CD4-positive, alpha-beta T cell (primary cell): ENCODE measurements around the gene PTMS. TPM values are rescaled to one million over a fixed set of nuclear protein-coding genes. Genes with fewer than 3 reads are reported as not detected.

Experiments
- ATAC-seq: fragments of 200-7000 bp; cut with Tn5 transposase; one replicate; pipeline ENCODE4 v1.10.0; 2022; ENCODE audit warnings: mild to moderate bottlenecking; ENCODE audit not compliant: poor library complexity
- CTCF ChIA-PET: fragments of 350-600 bp; sonication (Branson Sonifier 250); formaldehyde crosslinking; loops from one replicate; lab custom pipeline; 2021; ENCODE audit warnings: antibody characterized with exemption, inconsistent platforms; lab: Charles Lee
- POLR2A ChIA-PET: fragments of 350-600 bp; sonication (Branson Sonifier 250); formaldehyde crosslinking; loops from one replicate; lab custom pipeline; 2021; ENCODE audit warnings: antibody characterized with exemption, inconsistent platforms; lab: Charles Lee
- DNase-seq, 14 experiments: peaks; one replicate each; pipeline ENCODE4 v3.0.0-alpha.2; 2013 to 2020; ENCODE audit warnings: mixed read lengths in 2 of 14
- H3K27ac ChIP-seq, 2 donors: one replicate each; pipeline versions ENCODE4 v1.5.1 to v1.7.0; 2013; ENCODE audit warnings: low read length in 2 of 2, low read depth in 1 of 2, mild to moderate bottlenecking in 1 of 2
- H3K27me3 ChIP-seq, 2 experiments: 1 replicate in 1 of 2; 2 replicates in 1 of 2; pipeline versions ENCODE4 v1.6.1 to v1.7.0; 2013; ENCODE audit warnings: low read length in 2 of 2, control low read depth in 1 of 2, mild to moderate bottlenecking in 1 of 2, moderate library complexity in 1 of 2; ENCODE audit not compliant: insufficient read depth in 2 of 2, control insufficient read depth in 1 of 2
- H3K36me3 ChIP-seq: one replicate; pipeline ENCODE4 v1.6.1; 2013; ENCODE audit warnings: low read length, control low read depth; ENCODE audit not compliant: insufficient read depth
- H3K4me1 ChIP-seq: one replicate; pipeline ENCODE4 v1.6.1; 2013; ENCODE audit warnings: low read length, control low read depth; ENCODE audit not compliant: insufficient read depth
- H3K4me3 ChIP-seq: one replicate; pipeline ENCODE4 v1.5.1; 2013; ENCODE audit warnings: mild to moderate bottlenecking, low read length, moderate library complexity
- H3K9me3 ChIP-seq, 2 experiments: 1 replicate in 1 of 2; 2 replicates in 1 of 2; pipeline versions ENCODE4 v1.6.1 to v1.7.0; 2013; ENCODE audit warnings: low read length in 2 of 2, mild to moderate bottlenecking in 2 of 2, control low read depth in 1 of 2, moderate library complexity in 1 of 2; ENCODE audit not compliant: control insufficient read depth in 1 of 2, insufficient read depth in 1 of 2
- H3K27ac Mint-ChIP-seq: one replicate; pipeline ENCODE4 v1.8.0; 2020; ENCODE audit warnings: mixed read lengths
- H3K27me3 Mint-ChIP-seq: one replicate; pipeline ENCODE4 v1.8.0; 2021; ENCODE audit warnings: mixed read lengths
- H3K36me3 Mint-ChIP-seq: one replicate; pipeline ENCODE4 v1.8.0; 2021; ENCODE audit warnings: low read depth, mixed read lengths
- H3K4me1 Mint-ChIP-seq: one replicate; pipeline ENCODE4 v1.8.0; 2021; ENCODE audit warnings: low read depth, mixed read lengths
- H3K4me3 Mint-ChIP-seq: one replicate; pipeline ENCODE4 v1.8.0; 2020; ENCODE audit warnings: mild to moderate bottlenecking, mixed read lengths
- H3K9me3 Mint-ChIP-seq: one replicate; pipeline ENCODE4 v1.8.0; 2020; ENCODE audit warnings: mixed read lengths
- CTCF ChIP-seq: fragments of 200-600 bp; IDR thresholded peaks from one replicate; pipeline ENCODE4 v1.8.0; 2022; ENCODE audit warnings: antibody characterized with exemption, mild to moderate bottlenecking
- intact Hi-C, 2 experiments: fragments of 100-400 bp; cut with DNase I in 1 of 2; cut with micrococcal nuclease in 1 of 2; formaldehyde crosslinking; loops; one replicate each; pipeline versions ENCODE4 v1.15.1 to v1.9.0; 2023 to 2025; cut with DNase I, micrococcal nuclease
- total RNA-seq, 174 experiments: library from RNA in 2 of 174; stranded (reverse) in 2 of 174; gene quantifications; one replicate each; pipeline ENCODE4 v1.2.3 and lab custom pipeline; 2021 to 2026

Gene PTMS
- total RNA-seq, 2 experiments from 2014 or later = 1.5 to 1.9 TPM

DNA sequence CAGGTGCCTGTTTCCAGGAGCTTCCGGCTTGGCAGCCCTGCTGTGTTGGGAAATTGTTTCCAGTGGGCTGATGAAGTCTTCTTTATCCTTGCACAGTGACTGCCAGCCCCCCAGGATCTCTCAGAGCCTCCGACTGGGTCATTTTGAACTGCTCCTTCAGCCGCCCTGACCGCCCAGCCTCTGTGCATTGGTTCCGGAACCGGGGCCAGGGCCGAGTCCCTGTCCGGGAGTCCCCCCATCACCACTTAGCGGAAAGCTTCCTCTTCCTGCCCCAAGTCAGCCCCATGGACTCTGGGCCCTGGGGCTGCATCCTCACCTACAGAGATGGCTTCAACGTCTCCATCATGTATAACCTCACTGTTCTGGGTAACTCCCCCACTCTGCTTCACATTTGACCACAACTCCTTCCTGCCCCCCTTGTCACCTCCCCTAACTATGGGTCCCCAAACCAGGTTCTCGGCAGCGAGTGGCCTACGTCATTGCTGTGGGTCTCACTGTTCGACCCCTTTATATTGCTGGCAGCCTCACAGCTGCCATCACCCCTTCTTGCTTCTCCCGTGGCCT, 8.4 kb downstream of the PTMS start:
- peaks cover 8 to 19% of the 10 kb centered on the region in 2 experiments for H3K27me3 ChIP-seq
- TF ChIP-seq CTCF = no peak
- intact Hi-C loops = no loop called here
- H3K4me1 Mint-ChIP-seq = peaks cover 57% of the 10 kb centered on the region
- H3K9me3 Mint-ChIP-seq = no peaks in the 10 kb centered on the region
- H3K27ac ChIP-seq = no peak overlapping the region
- POLR2A ChIA-PET = interaction anchor here (0.6 to 4.0 kb wide), 8 partner anchors 7 to 169 kb away, joined by 3 to 15 read pairs (median 4); partner anchors contain the start of genes CD4, MLF2, RNU7-1 and ZNF384
- H3K36me3 Mint-ChIP-seq = no peaks in the 10 kb centered on the region
- peak overlapping the region; percentile 86 for H3K4me3 Mint-ChIP-seq
- H3K36me3 ChIP-seq = no peaks in the 10 kb centered on the region
- ATAC-seq = peak; percentile 15
- H3K4me1 ChIP-seq = peaks cover 66% of the 10 kb centered on the region
- H3K27ac Mint-ChIP-seq = peak overlapping the region; percentile 70
- DNase-seq = peak in 3 of 14 experiments; percentile 43 to 80 (median 61)
- H3K27me3 Mint-ChIP-seq = peaks cover 40% of the 10 kb centered on the region
- CTCF ChIA-PET = interaction anchor here (0.9 to 1.0 kb wide), 2 partner anchors 8 to 15 kb away, joined by 3 to 4 read pairs; partner anchors contain the start of gene PTMS
- H3K4me3 ChIP-seq = peak overlapping the region; percentile 34
- H3K9me3 ChIP-seq = no peaks in the 10 kb centered on the region

DNA sequence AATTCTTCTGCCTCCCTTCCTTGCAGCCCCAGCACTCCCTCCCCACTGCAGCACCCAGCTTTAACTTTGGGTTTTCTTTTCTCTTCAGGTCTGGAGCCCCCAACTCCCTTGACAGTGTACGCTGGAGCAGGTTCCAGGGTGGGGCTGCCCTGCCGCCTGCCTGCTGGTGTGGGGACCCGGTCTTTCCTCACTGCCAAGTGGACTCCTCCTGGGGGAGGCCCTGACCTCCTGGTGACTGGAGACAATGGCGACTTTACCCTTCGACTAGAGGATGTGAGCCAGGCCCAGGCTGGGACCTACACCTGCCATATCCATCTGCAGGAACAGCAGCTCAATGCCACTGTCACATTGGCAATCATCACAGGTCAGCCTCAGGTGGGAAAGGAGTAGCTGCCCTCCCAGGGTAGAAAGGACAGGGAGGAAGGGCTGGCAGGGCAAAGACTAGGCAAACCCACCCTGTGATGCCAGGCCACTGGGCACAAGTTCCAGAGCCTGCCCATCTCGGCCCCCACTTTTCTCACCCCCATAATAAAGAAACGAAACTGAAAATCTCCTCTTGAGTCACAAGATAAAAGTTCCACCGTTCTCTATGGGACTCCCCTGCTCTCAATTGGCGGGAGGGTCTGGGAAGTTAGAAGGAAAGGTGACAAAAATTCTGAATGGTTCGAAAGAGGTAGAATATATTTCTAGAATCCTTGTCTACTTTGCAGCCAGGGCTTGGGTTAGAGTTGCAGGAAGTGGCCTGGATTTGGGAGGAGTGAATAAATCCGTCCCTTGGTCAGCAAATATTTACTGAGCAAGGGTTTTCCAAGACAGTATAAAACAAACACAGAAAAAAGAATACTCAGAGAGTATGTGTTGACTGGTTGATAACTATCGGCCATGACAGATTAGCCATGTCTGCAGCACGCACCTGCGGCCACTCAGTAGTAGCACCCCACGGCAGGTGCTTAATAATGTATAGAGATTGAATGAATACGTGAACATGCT, 9.3 kb downstream of the PTMS start:
- H3K27ac ChIP-seq = no peak overlapping the region
- no peaks in the 10 kb centered on the region for H3K9me3 Mint-ChIP-seq
- H3K27me3 ChIP-seq = peaks cover 8 to 17% of the 10 kb centered on the region in 2 experiments
- peak in 1 of 14 experiments; percentile 49 for DNase-seq
- peak overlapping the region; percentile 86 for H3K4me3 Mint-ChIP-seq
- H3K4me1 Mint-ChIP-seq = peaks cover 66% of the 10 kb centered on the region
- H3K27ac Mint-ChIP-seq = peak overlapping the region; percentile 70
- peaks cover 40% of the 10 kb centered on the region for H3K27me3 Mint-ChIP-seq
- ChIA-PET POLR2A (interaction anchor here (0.8 to 4.0 kb wide), 4 partner anchors 8 to 169 kb away, joined by 3 to 15 read pairs (median 4); partner anchors contain the start of gene CD4), CTCF (interaction anchor here (0.9 to 2.2 kb wide), 3 partner anchors 9 to 16 kb away, joined by 3 to 11 read pairs (median 4); partner anchors contain the start of gene PTMS)
- no peak for TF ChIP-seq CTCF
- H3K9me3 ChIP-seq = no peaks in the 10 kb centered on the region
- H3K36me3 Mint-ChIP-seq = no peaks in the 10 kb centered on the region
- H3K4me3 ChIP-seq = no peak overlapping the region
- no peak for ATAC-seq
- intact Hi-C loops = no loop called here
- H3K4me1 ChIP-seq = peaks cover 75% of the 10 kb centered on the region
- H3K36me3 ChIP-seq = no peaks in the 10 kb centered on the region

- Histone ChIP-seq H3K4me3 (no peak overlapping the region), H3K27ac (no peak overlapping the region), H3K27me3 (peaks cover 8 to 16% of the 10 kb centered on the region in 2 experiments), H3K36me3 (no peaks in the 10 kb centered on the region), H3K4me1 (peaks cover 68% of the 10 kb centered on the region), H3K9me3 (no peaks in the 10 kb centered on the region)
- H3K4me1 Mint-ChIP-seq = peaks cover 56% of the 10 kb centered on the region
- no peak for TF ChIP-seq CTCF
- H3K9me3 Mint-ChIP-seq = no peaks in the 10 kb centered on the region
- ChIA-PET POLR2A (interaction anchor here (1.7 to 3.7 kb wide), 3 partner anchors 11 to 24 kb away, joined by 7 to 24 read pairs (median 9); partner anchors contain the start of genes CD4, MLF2 and PTMS), CTCF (interaction anchor here (0.7 to 2.5 kb wide), 3 partner anchors 11 to 24 kb away, joined by 3 to 17 read pairs (median 11); partner anchors contain the start of genes MLF2 and PTMS)
- peaks cover 27% of the 10 kb centered on the region for H3K27me3 Mint-ChIP-seq
- no peaks in the 10 kb centered on the region for H3K36me3 Mint-ChIP-seq
- intact Hi-C loops = no loop called here
- ATAC-seq = no peak
- no peak overlapping the region for H3K4me3 Mint-ChIP-seq
- DNase-seq = no peak
- H3K27ac Mint-ChIP-seq = no peak overlapping the region
These were observed 11.2 kb downstream of the PTMS start for GRCh38 chr12:6777386-6777785.
